CD8-positive, alpha-beta memory T cell (primary cell): ENCODE data around the gene ZRANB1. TPM values are rescaled to one million over a fixed set of nuclear protein-coding genes. Genes with fewer than 3 reads are reported as not detected.

Experiments
- CTCF ChIA-PET: fragments of 350-600 bp; sonication (Branson Sonifier 250); formaldehyde crosslinking; loops from one replicate; lab custom pipeline; 2021; ENCODE audit warnings: antibody characterized with exemption; lab: Charles Lee
- POLR2A ChIA-PET: fragments of 350-600 bp; sonication (Branson Sonifier 250); formaldehyde crosslinking; loops from one replicate; lab custom pipeline; 2021; ENCODE audit warnings: antibody characterized with exemption; lab: Charles Lee
- DNase-seq, 5 donors: peaks; one replicate each; pipeline versions ENCODE4 v3.0.0 to v3.0.0-alpha.2; 2020 to 2022; ENCODE audit warnings: mixed read lengths in 1 of 5
- H3K27ac ChIP-seq: one replicate; pipeline ENCODE4 v1.7.0; 2013; ENCODE audit warnings: low read depth, mild to moderate bottlenecking, low read length, moderate library complexity
- H3K27me3 ChIP-seq: 2 replicates; pipeline ENCODE4 v1.7.0; 2013; ENCODE audit warnings: low read length, mild to moderate bottlenecking; ENCODE audit not compliant: insufficient read depth, poor library complexity, severe bottlenecking
- H3K36me3 ChIP-seq: 2 replicates; pipeline ENCODE4 v1.7.0; 2013; ENCODE audit warnings: mild to moderate bottlenecking, low read length, moderate library complexity; ENCODE audit not compliant: insufficient read depth
- H3K4me1 ChIP-seq: 2 replicates; pipeline ENCODE4 v1.7.0; 2013; ENCODE audit warnings: mild to moderate bottlenecking, low read length, moderate library complexity; ENCODE audit not compliant: insufficient read depth
- H3K4me3 ChIP-seq: 2 replicates; pipeline ENCODE4 v1.7.0; 2013; ENCODE audit warnings: mild to moderate bottlenecking, low read length
- H3K9me3 ChIP-seq: 2 replicates; pipeline ENCODE4 v1.7.0; 2013; ENCODE audit warnings: mild to moderate bottlenecking, low read length
- H3K27ac Mint-ChIP-seq, 8 donors: one replicate each; pipeline ENCODE4 v1.8.0; 2020 to 2021; ENCODE audit warnings: mixed read lengths in 8 of 8, mild to moderate bottlenecking in 6 of 8, inconsistent platforms in 3 of 8, moderate library complexity in 3 of 8
- H3K27me3 Mint-ChIP-seq, 2 donors: one replicate each; pipeline ENCODE4 v1.8.0; 2020 to 2021; ENCODE audit warnings: mixed read lengths in 2 of 2, mild to moderate bottlenecking in 1 of 2, moderate library complexity in 1 of 2
- H3K36me3 Mint-ChIP-seq, 3 donors: one replicate each; pipeline ENCODE4 v1.8.0; 2020 to 2021; ENCODE audit warnings: mixed read lengths in 3 of 3, inconsistent platforms in 1 of 3, mild to moderate bottlenecking in 1 of 3
- H3K4me1 Mint-ChIP-seq, 3 donors: one replicate each; pipeline ENCODE4 v1.8.0; 2020 to 2021; ENCODE audit warnings: mixed read lengths in 3 of 3, inconsistent platforms in 1 of 3, mild to moderate bottlenecking in 1 of 3
- H3K4me3 Mint-ChIP-seq, 7 donors: one replicate each; pipeline ENCODE4 v1.8.0; 2020 to 2021; ENCODE audit warnings: mixed read lengths in 7 of 7, mild to moderate bottlenecking in 6 of 7, moderate library complexity in 4 of 7, inconsistent platforms in 2 of 7
- H3K9me3 Mint-ChIP-seq, 5 donors: one replicate each; pipeline ENCODE4 v1.8.0; 2020 to 2022; ENCODE audit warnings: mixed read lengths in 5 of 5, mild to moderate bottlenecking in 3 of 5, moderate library complexity in 2 of 5, inconsistent platforms in 1 of 5
- polyA plus RNA-seq: library from polyadenylated mRNA; unstranded; fragments of 300-500 nt; fragmentation: Illumina TruSeq; gene quantifications from one replicate; pipeline ENCODE4 v1.2.3, GENCODE V29; 2021
- total RNA-seq, 2 experiments: library from RNA; stranded (reverse); gene quantifications; one replicate each; pipeline ENCODE4 v1.2.3, GENCODE V29; 2021

Gene ZRANB1
- total RNA-seq, result 10 to 100 TPM; 16.7 to 16.9 TPM
- 11.8 TPM for polyA plus RNA-seq

DNA sequence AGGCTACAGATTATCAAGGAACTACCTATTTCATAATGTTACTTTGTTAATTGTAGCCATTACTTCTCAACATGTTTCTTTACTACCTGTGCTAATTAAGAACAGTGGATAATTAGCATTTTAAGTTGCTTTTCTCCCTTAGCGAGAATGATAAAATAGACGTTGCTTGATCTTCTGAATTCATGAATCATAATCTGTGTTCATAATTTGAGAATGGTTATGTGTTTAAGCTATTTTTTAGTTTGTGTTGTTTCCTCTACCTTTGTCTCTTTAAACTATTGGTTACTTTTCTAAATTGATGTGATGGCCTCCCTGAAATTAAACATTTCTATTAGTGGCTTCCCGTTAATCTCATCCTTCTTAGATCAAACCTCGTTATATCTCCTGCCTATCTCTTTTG is at the start of gene ZRANB1:
Gene ZRANB1 (plus strand): TSS at position 301 of the 400 bp plus-strand sequence. CDS start 371 bp downstream, outside the sequence.
- Mint-ChIP-seq H3K36me3 (peaks cover 0 to 31% (median 7%) of the 10 kb centered on the region in 3 donors), H3K4me1 (peaks cover 66 to 82% (median 70%) of the 10 kb centered on the region in 3 donors), H3K27me3 (no peaks in the 10 kb centered on the region), H3K9me3 (no peaks in the 10 kb centered on the region), H3K27ac (peak within 1 kb of the TSS in 1 of 8 donors; percentile 39), H3K4me3 (peak within 1 kb of the TSS in 4 of 7 donors; percentile 6 to 44 (median 18))
- Histone ChIP-seq H3K27me3 (no peaks in the 10 kb centered on the region), H3K4me3 (no peak within 1 kb of the TSS), H3K36me3 (no peaks in the 10 kb centered on the region), H3K4me1 (peaks cover 26% of the 10 kb centered on the region), H3K9me3 (no peaks in the 10 kb centered on the region), H3K27ac (no peak within 1 kb of the TSS)
- DNase-seq, result no peak
- ChIA-PET CTCF (no interaction called here), POLR2A (no interaction called here)

DNA sequence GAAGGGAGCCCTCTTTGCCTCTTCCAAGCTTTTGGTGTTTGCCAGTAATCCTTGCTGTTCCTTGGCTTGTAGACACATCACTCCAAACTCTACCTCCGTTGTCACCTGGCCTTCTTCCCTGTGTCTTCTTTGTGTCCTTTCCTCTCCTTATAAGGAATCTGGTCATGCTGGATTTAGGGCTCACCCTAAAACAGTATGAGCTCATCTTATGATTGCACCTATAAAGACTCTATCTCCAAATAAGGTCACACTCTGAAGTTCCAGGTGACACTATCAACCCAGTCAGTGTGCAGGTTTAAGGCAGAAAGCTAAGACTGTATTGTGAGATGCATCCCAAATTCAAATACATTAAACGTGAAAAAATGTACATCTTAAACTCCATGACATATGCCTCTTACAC is 49.0 kb upstream of the ZRANB1 start:
- H3K4me3 ChIP-seq, result no peak overlapping the region
- no peaks in the 10 kb centered on the region for H3K27me3 ChIP-seq
- H3K4me1 ChIP-seq, result no peaks in the 10 kb centered on the region
- Mint-ChIP-seq H3K27me3 (peaks cover 9 to 22% of the 10 kb centered on the region in 2 donors), H3K27ac (no peak overlapping the region), H3K9me3 (no peaks in the 10 kb centered on the region), H3K36me3 (no peaks in the 10 kb centered on the region), H3K4me3 (no peak overlapping the region), H3K4me1 (no peaks in the 10 kb centered on the region)
- CTCF ChIA-PET, result no interaction called here
- POLR2A ChIA-PET, result no interaction called here
- no peaks in the 10 kb centered on the region for H3K36me3 ChIP-seq
- no peak overlapping the region for H3K27ac ChIP-seq
- no peaks in the 10 kb centered on the region for H3K9me3 ChIP-seq
- no peak for DNase-seq

DNA sequence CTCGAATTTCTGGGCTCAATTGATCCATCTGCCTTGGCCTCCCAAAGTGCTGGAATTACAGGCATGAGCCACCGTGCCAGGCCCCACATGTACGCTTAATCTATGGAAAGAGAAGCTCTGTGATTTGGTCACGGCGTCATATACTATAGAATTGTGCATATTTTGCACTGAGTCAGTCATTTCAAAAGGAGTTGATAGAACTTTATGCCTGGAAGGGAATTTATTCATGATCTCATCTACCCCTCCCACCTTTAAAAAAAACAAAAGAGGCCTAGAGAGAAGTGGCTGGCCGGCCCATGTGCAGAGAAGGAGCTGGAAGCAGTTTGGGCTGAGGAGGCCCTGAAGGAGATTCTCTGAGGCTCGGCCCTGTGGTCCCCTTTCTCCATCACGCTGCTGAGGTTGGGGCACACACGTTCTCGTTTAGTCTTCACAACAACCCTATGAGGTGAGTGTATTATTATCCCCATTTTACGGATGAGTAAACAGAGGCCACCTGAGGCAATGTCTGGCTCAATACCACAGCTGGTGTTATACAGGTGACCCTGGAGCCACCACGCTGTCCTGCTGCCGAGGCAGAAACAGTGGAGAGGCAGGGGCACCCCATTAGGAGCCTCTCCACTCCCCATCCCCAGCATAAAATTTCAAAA is 47.2 kb upstream of the ZRANB1 start:
- Histone ChIP-seq H3K27me3 (no peaks in the 10 kb centered on the region), H3K4me1 (no peaks in the 10 kb centered on the region), H3K27ac (no peak overlapping the region), H3K36me3 (no peaks in the 10 kb centered on the region), H3K4me3 (no peak overlapping the region), H3K9me3 (no peaks in the 10 kb centered on the region)
- ChIA-PET CTCF (no interaction called here), POLR2A (no interaction called here)
- Mint-ChIP-seq H3K27ac (no peak overlapping the region), H3K9me3 (no peaks in the 10 kb centered on the region), H3K4me3 (no peak overlapping the region), H3K27me3 (peaks cover 9 to 32% of the 10 kb centered on the region in 2 donors), H3K36me3 (no peaks in the 10 kb centered on the region), H3K4me1 (no peaks in the 10 kb centered on the region)
- DNase-seq, result no peak

DNA sequence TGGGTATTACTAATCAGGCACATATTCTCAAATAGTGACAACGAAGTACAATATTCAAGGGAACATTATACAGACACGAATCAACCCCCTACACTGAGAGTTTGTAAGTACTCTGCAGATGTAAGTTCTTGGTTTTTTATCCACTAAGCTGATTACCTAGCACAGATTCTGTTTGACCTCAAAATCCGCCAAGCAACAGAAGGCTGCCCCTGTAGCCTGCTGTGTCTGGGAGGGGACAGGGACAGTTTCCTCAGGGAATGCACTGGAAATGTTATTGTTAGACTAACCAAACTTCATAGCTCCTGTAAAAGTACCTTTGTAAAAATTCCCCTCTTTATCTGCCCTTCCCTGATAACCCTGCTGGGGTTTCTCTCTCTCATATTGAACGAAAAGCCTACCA is 45.2 kb upstream of the ZRANB1 start:
- DNase-seq, result no peak
- CTCF ChIA-PET, result no interaction called here
- Mint-ChIP-seq H3K9me3 (no peaks in the 10 kb centered on the region), H3K4me1 (no peaks in the 10 kb centered on the region), H3K27ac (no peak overlapping the region), H3K27me3 (peaks cover 11 to 36% of the 10 kb centered on the region in 2 donors), H3K36me3 (no peaks in the 10 kb centered on the region), H3K4me3 (no peak overlapping the region)
- H3K9me3 ChIP-seq, result no peaks in the 10 kb centered on the region
- no peaks in the 10 kb centered on the region for H3K27me3 ChIP-seq
- no peak overlapping the region for H3K4me3 ChIP-seq
- H3K4me1 ChIP-seq, result no peaks in the 10 kb centered on the region
- no peaks in the 10 kb centered on the region for H3K36me3 ChIP-seq
- POLR2A ChIA-PET, result no interaction called here
- no peak overlapping the region for H3K27ac ChIP-seq

DNA sequence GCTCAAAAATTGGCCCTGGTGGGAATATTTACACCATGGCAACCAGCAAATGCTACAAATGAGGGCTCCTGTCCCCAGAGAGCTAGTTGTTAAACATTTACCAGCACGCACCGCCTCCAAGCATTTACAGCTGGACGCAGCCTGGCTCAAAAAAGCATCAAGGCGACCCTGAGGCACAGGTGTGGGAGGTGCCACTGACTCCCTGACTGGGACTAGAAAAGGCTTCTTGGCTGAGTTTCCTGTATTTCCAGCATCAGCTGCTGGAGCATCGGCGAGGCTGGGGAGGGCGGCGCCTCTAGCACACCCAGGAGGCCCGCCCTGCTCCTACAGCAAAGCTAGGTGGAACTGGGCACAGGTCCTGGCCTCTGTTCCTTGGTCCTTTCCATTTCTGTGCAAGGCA is 43.5 kb upstream of the ZRANB1 start:
- H3K27ac Mint-ChIP-seq, result no peak overlapping the region
- ChIA-PET POLR2A (no interaction called here), CTCF (no interaction called here)

GRCh38 chr10:124899151-124899550 is 42.8 kb upstream of the ZRANB1 start:
- H3K27ac ChIP-seq, result no peak overlapping the region
- H3K4me1 Mint-ChIP-seq, result no peaks in the 10 kb centered on the region
- H3K4me3 Mint-ChIP-seq, result no peak overlapping the region
- H3K9me3 Mint-ChIP-seq, result no peaks in the 10 kb centered on the region
- H3K27me3 ChIP-seq, result no peaks in the 10 kb centered on the region
- H3K36me3 ChIP-seq, result no peaks in the 10 kb centered on the region
- no peaks in the 10 kb centered on the region for H3K9me3 ChIP-seq
- H3K27ac Mint-ChIP-seq, result no peak overlapping the region
- POLR2A ChIA-PET, result no interaction called here
- H3K4me3 ChIP-seq, result no peak overlapping the region
- CTCF ChIA-PET, result no interaction called here
- no peaks in the 10 kb centered on the region for H3K4me1 ChIP-seq
- no peaks in the 10 kb centered on the region for H3K36me3 Mint-ChIP-seq
- peaks cover 7 to 45% of the 10 kb centered on the region in 2 donors for H3K27me3 Mint-ChIP-seq
- DNase-seq, result no peak

More for the DNA sequence above, 43.5 kb upstream of the ZRANB1 start:
- no peak overlapping the region for H3K27ac ChIP-seq
- Mint-ChIP-seq H3K27me3 (peaks cover 7 to 42% of the 10 kb centered on the region in 2 donors), H3K4me1 (no peaks in the 10 kb centered on the region), H3K36me3 (no peaks in the 10 kb centered on the region), H3K9me3 (no peaks in the 10 kb centered on the region), H3K4me3 (no peak overlapping the region)
- no peaks in the 10 kb centered on the region for H3K27me3 ChIP-seq
- no peaks in the 10 kb centered on the region for H3K9me3 ChIP-seq
- H3K36me3 ChIP-seq, result no peaks in the 10 kb centered on the region
- DNase-seq, result no peak
- H3K4me3 ChIP-seq, result no peak overlapping the region
- H3K4me1 ChIP-seq, result no peaks in the 10 kb centered on the region

DNA sequence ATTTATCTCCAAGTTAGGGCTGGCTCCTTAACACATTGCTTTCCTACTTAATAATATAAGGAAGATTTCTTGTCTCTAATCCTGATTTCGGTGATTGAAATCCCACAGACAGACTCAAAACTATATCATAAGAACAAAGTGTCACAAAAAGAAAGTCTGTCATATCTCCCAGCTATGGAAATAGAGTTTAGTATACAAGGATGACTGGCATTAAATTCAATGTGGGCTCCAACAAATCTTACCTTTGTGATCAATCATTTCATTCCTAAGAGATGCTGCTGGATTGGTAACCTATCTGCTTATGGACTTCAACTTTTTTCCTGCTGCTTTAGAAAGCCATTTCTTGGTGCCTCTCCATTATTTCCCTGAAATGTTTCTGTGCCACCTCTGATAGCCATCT is 39.5 kb upstream of the ZRANB1 start:
- H3K9me3 Mint-ChIP-seq, result no peaks in the 10 kb centered on the region
- no peaks in the 10 kb centered on the region for H3K4me1 ChIP-seq
- no peaks in the 10 kb centered on the region for H3K36me3 ChIP-seq
- H3K4me1 Mint-ChIP-seq, result no peaks in the 10 kb centered on the region
- peaks cover 11 to 37% of the 10 kb centered on the region in 2 donors for H3K27me3 Mint-ChIP-seq
- POLR2A ChIA-PET, result no interaction called here
- H3K9me3 ChIP-seq, result no peaks in the 10 kb centered on the region
- H3K27me3 ChIP-seq, result no peaks in the 10 kb centered on the region
- H3K4me3 Mint-ChIP-seq, result no peak overlapping the region
- no peak overlapping the region for H3K27ac ChIP-seq
- H3K36me3 Mint-ChIP-seq, result no peaks in the 10 kb centered on the region
- no peak overlapping the region for H3K4me3 ChIP-seq
- DNase-seq, result no peak
- no peak overlapping the region for H3K27ac Mint-ChIP-seq
- CTCF ChIA-PET, result no interaction called here

DNA sequence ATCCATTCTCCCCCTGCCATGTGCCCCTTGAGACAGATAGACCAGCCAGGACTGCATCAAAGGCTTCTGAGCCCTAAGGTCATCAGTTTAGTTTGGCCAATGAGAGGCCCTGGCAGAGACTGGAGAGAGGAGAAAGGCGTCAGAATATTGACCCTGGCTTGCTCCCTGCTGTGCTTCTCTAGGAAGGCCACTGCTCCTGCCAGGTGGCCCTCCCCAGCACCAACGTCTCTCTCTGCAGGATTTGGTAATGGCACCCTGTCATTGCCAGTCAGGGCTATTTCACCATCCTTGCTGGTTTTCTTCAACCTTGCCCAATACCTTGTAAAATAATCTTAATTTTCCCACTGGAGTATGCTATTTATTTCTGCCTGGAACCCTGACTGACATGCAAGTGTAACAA is 38.8 kb upstream of the ZRANB1 start:
- no peaks in the 10 kb centered on the region for H3K36me3 ChIP-seq
- Mint-ChIP-seq H3K36me3 (no peaks in the 10 kb centered on the region), H3K27ac (no peak overlapping the region), H3K4me1 (no peaks in the 10 kb centered on the region), H3K9me3 (peaks cover 0 to 2% (median 0%) of the 10 kb centered on the region in 5 donors), H3K4me3 (no peak overlapping the region), H3K27me3 (peaks cover 12 to 33% of the 10 kb centered on the region in 2 donors)
- H3K27me3 ChIP-seq, result no peaks in the 10 kb centered on the region
- no peaks in the 10 kb centered on the region for H3K4me1 ChIP-seq
- H3K4me3 ChIP-seq, result no peak overlapping the region
- POLR2A ChIA-PET, result no interaction called here
- no peak overlapping the region for H3K27ac ChIP-seq
- H3K9me3 ChIP-seq, result no peaks in the 10 kb centered on the region
- CTCF ChIA-PET, result no interaction called here
- DNase-seq, result no peak
